HCT116 (cell line): ENCODE measurements around the gene TICAM2. TPM values are rescaled to one million over a fixed set of nuclear protein-coding genes. Genes with fewer than 3 reads are reported as not detected.

ENCODE experiments used
- ATAC-seq: fragments of 200-7000 bp; cut with Tn5 transposase; 2 replicates; pipeline ENCODE4 v1.9.1; 2020; ENCODE audit warnings: mild to moderate bottlenecking, moderate library complexity
- BruUV-seq: library from RNA; stranded (reverse); fragments of 400-500 nt; replicated peaks from 2 replicates; lab custom pipeline; 2021; lab: Mats Ljungman, UMichigan
- CTCF ChIA-PET: fragments of 300-600 bp; sonication (Branson Sonifier 250); formaldehyde crosslinking; loops from one replicate; lab custom pipeline; 2021; ENCODE audit warnings: antibody characterized with exemption; lab: Charles Lee
- POLR2A ChIA-PET: fragments of 300-600, 350-600 bp; sonication (Branson Sonifier 250); formaldehyde crosslinking; loops from one replicate; lab custom pipeline; 2021; ENCODE audit warnings: antibody characterized with exemption; lab: Charles Lee
- RAD21 ChIA-PET, 2 experiments: fragments of 300-600 bp; sonication (Branson Sonifier 250); formaldehyde crosslinking; loops; one replicate each; lab custom pipeline; 2023; ENCODE audit warnings: low total read pairs in 2 of 2; ENCODE audit not compliant: uncharacterized antibody in 2 of 2, unreplicated experiment in 2 of 2, low non-redundant PET in 1 of 2; lab: Charles Lee
- DNase-seq: peaks from one replicate; pipeline ENCODE4 v3.0.0-alpha.2; 2010; ENCODE audit warnings: low read depth, low spot score
- H2AFZ ChIP-seq: fragments of 200-600 bp; shearing (Covaris generic), sonication (generic); 2 replicates; pipeline ENCODE4 v1.6.1; 2017; ENCODE audit warnings: low read depth, mixed run types, mixed read lengths, antibody characterized with exemption, low read length; ENCODE audit not compliant: poor library complexity, severe bottlenecking
- H3K27ac ChIP-seq: 2 replicates; pipeline ENCODE4 v1.5.1; 2012; ENCODE audit warnings: low read depth, low read length
- H3K27me3 ChIP-seq: fragments of 200-600 bp; sonication (generic); 2 replicates; pipeline ENCODE4 v1.6.1; 2016; ENCODE audit warnings: mixed run types, low read length, mixed read lengths; ENCODE audit not compliant: insufficient read depth
- H3K36me3 ChIP-seq, 2 experiments: fragments of 200-500 bp in 1 of 2; fragments of 200-600 bp in 1 of 2; sonication (Bioruptor generic) in 1 of 2; sonication (generic) in 1 of 2; 2 replicates each; pipeline versions ENCODE4 v1.5.1 to v1.6.1; 2014 to 2016; ENCODE audit warnings: low read length in 2 of 2, inconsistent platforms in 1 of 2, mixed read lengths in 1 of 2, mixed run types in 1 of 2; ENCODE audit not compliant: insufficient read depth in 2 of 2, control insufficient read depth in 1 of 2
- H3K4me1 ChIP-seq, 2 experiments: fragments of 200-600 bp in 1 of 2; sonication (generic) in 1 of 2; 2 replicates each; pipeline versions ENCODE4 v1.5.1 to v1.6.1; 2012 to 2017; ENCODE audit warnings: low read length in 2 of 2, inconsistent platforms in 1 of 2, mild to moderate bottlenecking in 1 of 2, mixed read lengths in 1 of 2, mixed run types in 1 of 2, moderate library complexity in 1 of 2; ENCODE audit not compliant: insufficient read depth in 2 of 2, control insufficient read depth in 1 of 2
- H3K4me2 ChIP-seq: fragments of 200-600 bp; sonication (generic); 2 replicates; pipeline ENCODE4 v1.6.1; 2017; ENCODE audit warnings: mixed run types, low read length, mixed read lengths
- H3K4me3 ChIP-seq, 2 experiments: fragments of 200-600 bp in 1 of 2; sonication (generic) in 1 of 2; replicated peaks in 1 of 2; 2 replicates each; pipeline ENCODE4 v1.5.1; 2011 to 2016; ENCODE audit warnings: low read length in 2 of 2, control low read depth in 1 of 2, low read depth in 1 of 2, mild to moderate bottlenecking in 1 of 2, mixed read lengths in 1 of 2, mixed run types in 1 of 2
- H3K79me2 ChIP-seq: fragments of 200-600 bp; sonication (generic); 2 replicates; pipeline ENCODE4 v1.6.1; 2017; ENCODE audit warnings: mild to moderate bottlenecking, mixed run types, low read length, moderate library complexity, mixed read lengths; ENCODE audit not compliant: insufficient read depth
- H3K9ac ChIP-seq: fragments of 200-600 bp; sonication (generic); 2 replicates; pipeline ENCODE4 v1.6.1; 2016; ENCODE audit warnings: low read length, mixed read lengths
- H3K9me2 ChIP-seq: fragments of 200-600 bp; sonication (generic), shearing (Covaris generic); 2 replicates; pipeline ENCODE4 v1.6.1; 2017; ENCODE audit warnings: mixed run types, mild to moderate bottlenecking, moderate library complexity; ENCODE audit not compliant: insufficient read depth
- H3K9me3 ChIP-seq, 2 experiments: fragments of 200-500 bp in 1 of 2; fragments of 200-600 bp in 1 of 2; sonication (Bioruptor generic) in 1 of 2; sonication (generic) in 1 of 2; 2 replicates each; pipeline ENCODE4 v1.6.1; 2014 to 2017; ENCODE audit warnings: low read length in 2 of 2, mixed read lengths in 2 of 2, inconsistent platforms in 1 of 2, low read depth in 1 of 2, mild to moderate bottlenecking in 1 of 2, mixed run types in 1 of 2, moderate library complexity in 1 of 2; ENCODE audit not compliant: control insufficient read depth in 1 of 2, insufficient read depth in 1 of 2
- H4K20me1 ChIP-seq: fragments of 200-600 bp; sonication (generic), shearing (Covaris generic); 2 replicates; pipeline ENCODE4 v1.6.1; 2017; ENCODE audit warnings: mixed run types, mild to moderate bottlenecking, moderate library complexity; ENCODE audit not compliant: insufficient read depth
- CEBPB ChIP-seq: IDR thresholded peaks from 2 replicates; pipeline ENCODE4 v1.6.1; 2012; ENCODE audit warnings: low read depth
- EGR1 ChIP-seq: IDR thresholded peaks from 2 replicates; pipeline ENCODE4 v1.6.1; 2012; ENCODE audit warnings: low read depth
- EZH2 ChIP-seq: fragments of 200-600 bp; sonication (generic); IDR thresholded peaks from 2 replicates; pipeline ENCODE4 v1.6.1; 2017; ENCODE audit warnings: antibody characterized with exemption, mixed run types
- JUND ChIP-seq: IDR thresholded peaks from 2 replicates; pipeline ENCODE4 v1.6.1; 2012
- POLR2AphosphoS5 ChIP-seq: IDR thresholded peaks from 2 replicates; pipeline ENCODE4 v1.6.1; 2011; ENCODE audit warnings: mild to moderate bottlenecking, low read depth, low read length, moderate library complexity
- RAD21 ChIP-seq: IDR thresholded peaks from 2 replicates; pipeline ENCODE4 v1.6.1; 2012; ENCODE audit warnings: low read depth, mild to moderate bottlenecking
- SP1 ChIP-seq: IDR thresholded peaks from 2 replicates; pipeline ENCODE4 v1.6.1; 2012; ENCODE audit warnings: low read depth
- SRF ChIP-seq: IDR thresholded peaks from 2 replicates; pipeline ENCODE4 v1.6.1; 2012; ENCODE audit warnings: low read depth
- YY1 ChIP-seq: IDR thresholded peaks from 2 replicates; pipeline ENCODE4 v1.6.1; 2011; ENCODE audit warnings: low read length, low read depth, moderate library complexity, mild to moderate bottlenecking; ENCODE audit not compliant: insufficient replicate concordance; ENCODE audit errors: extremely low read depth
- intact Hi-C: fragments of 100-400 bp; cut with micrococcal nuclease; formaldehyde crosslinking; loops from 2 replicates; pipeline ENCODE4 v1.10.0; 2022
- total RNA-seq: library from RNA; stranded (reverse); gene quantifications from one replicate; pipeline ENCODE4 v1.2.1, GENCODE V29; 2021; ENCODE audit not compliant: unreplicated experiment
- TF ChIP-seq, protein P1 (sequence below), 3 experiments: fragments of 200-600 bp in 1 of 3; sonication (generic) in 1 of 3; IDR thresholded peaks in 2 of 3; conservative IDR thresholded peaks in 1 of 3; 2 replicates each; pipeline ENCODE4 v1.5.1; 2012 to 2017; ENCODE audit warnings: low read depth in 2 of 3, low read length in 2 of 3, antibody characterized with exemption in 1 of 3, borderline replicate concordance in 1 of 3, control low read depth in 1 of 3, mild to moderate bottlenecking in 1 of 3, mixed read lengths in 1 of 3, mixed run types in 1 of 3, moderate library complexity in 1 of 3; ENCODE audit not compliant: insufficient read depth in 1 of 3
- TF ChIP-seq, protein P2 (sequence below): IDR thresholded peaks from 2 replicates; pipeline ENCODE4 v1.6.1; 2011; ENCODE audit warnings: mild to moderate bottlenecking, low read length, moderate library complexity; ENCODE audit not compliant: insufficient replicate concordance; ENCODE audit errors: extremely low read depth

TICAM2 gene
- total RNA-seq, 1 experiment from 2014 or later, result 2.9 TPM

DNA sequence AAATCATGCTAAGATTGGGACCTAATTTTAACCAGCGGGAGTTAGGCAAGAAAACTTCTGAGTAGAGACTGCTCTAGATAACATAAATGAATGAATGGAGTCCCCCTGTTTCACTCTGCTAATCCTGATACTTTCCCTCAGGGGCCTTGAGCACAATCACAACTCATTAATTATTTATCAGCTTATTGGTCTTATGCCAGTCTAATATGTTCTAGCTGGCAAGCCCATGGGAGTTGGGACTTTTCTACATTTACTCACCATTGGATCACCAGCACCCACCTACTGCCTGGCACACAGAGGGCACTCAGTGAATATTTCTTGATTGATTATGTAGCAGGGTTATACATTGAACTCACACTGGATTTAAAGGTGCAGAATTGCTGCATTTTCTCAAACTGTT, 37.1 kb upstream of the TICAM2 start:
- H3K9me2 ChIP-seq, result no peaks in the 10 kb centered on the region
- H2AFZ ChIP-seq, result no peak overlapping the region
- intact Hi-C loops, result no loop called here
- H3K4me1 ChIP-seq, result peaks cover 1 to 19% of the 10 kb centered on the region in 2 experiments; a peak in 3 of 4 replicates
- DNase-seq, result no peak
- no peak overlapping the region for H3K27ac ChIP-seq
- ATAC-seq, result no peak
- no peak overlapping the region for H3K4me3 ChIP-seq
- no peaks in the 10 kb centered on the region for H3K36me3 ChIP-seq
- no peaks in the 10 kb centered on the region for H3K27me3 ChIP-seq
- no TSS peak for BruUV-seq
- no peak overlapping the region for H3K4me2 ChIP-seq
- no peaks in the 10 kb centered on the region for H3K9me3 ChIP-seq
- POLR2A ChIA-PET, result no interaction called here
- no peaks in the 10 kb centered on the region for H3K79me2 ChIP-seq
- no peaks in the 10 kb centered on the region for H4K20me1 ChIP-seq
- no peak overlapping the region for H3K9ac ChIP-seq
- CTCF ChIA-PET, result no interaction called here
- RAD21 ChIA-PET, result no interaction called here
- TF ChIP-seq JUND (no peak), SP1 (no peak), SRF (no peak), POLR2AphosphoS5 (no peak)
- TF ChIP-seq, protein P1, sequence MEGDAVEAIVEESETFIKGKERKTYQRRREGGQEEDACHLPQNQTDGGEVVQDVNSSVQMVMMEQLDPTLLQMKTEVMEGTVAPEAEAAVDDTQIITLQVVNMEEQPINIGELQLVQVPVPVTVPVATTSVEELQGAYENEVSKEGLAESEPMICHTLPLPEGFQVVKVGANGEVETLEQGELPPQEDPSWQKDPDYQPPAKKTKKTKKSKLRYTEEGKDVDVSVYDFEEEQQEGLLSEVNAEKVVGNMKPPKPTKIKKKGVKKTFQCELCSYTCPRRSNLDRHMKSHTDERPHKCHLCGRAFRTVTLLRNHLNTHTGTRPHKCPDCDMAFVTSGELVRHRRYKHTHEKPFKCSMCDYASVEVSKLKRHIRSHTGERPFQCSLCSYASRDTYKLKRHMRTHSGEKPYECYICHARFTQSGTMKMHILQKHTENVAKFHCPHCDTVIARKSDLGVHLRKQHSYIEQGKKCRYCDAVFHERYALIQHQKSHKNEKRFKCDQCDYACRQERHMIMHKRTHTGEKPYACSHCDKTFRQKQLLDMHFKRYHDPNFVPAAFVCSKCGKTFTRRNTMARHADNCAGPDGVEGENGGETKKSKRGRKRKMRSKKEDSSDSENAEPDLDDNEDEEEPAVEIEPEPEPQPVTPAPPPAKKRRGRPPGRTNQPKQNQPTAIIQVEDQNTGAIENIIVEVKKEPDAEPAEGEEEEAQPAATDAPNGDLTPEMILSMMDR (IDR thresholded peaks at IDR 0.05 in 2 of 3, conservative IDR thresholded peaks at IDR 0.05 in 1 of 3; ENCODE audit: borderline replicate concordance in 1 of 3, insufficient read depth in 1 of 3, low read depth in 2 of 3, low read length in 2 of 3), result no peak

DNA sequence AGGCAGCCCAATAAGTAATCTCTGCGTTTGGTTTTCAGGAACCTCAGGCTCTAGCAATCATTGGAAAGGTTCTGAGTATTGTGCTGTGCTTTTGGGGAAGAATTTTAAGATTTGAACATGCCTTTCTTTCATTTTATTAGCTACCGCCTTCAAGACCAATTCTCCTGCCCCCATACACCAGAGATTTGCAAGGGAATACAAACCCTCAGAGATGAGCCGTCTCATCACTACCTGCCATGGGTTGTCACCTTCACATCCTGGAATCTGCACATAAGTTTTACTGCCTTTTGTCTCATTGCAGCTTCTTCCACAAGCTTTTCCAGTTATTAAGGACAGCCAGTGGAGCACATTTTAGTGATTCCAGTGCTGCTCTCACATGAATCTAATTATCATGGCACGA, 35.2 kb upstream of the TICAM2 start:
- H4K20me1 ChIP-seq, result no peaks in the 10 kb centered on the region
- H3K4me1 ChIP-seq, result peaks cover 4 to 34% of the 10 kb centered on the region in 2 experiments; a peak in 3 of 4 replicates
- no peak overlapping the region for H3K9ac ChIP-seq
- BruUV-seq, result no TSS peak
- ChIA-PET POLR2A (no interaction called here), CTCF (no interaction called here), RAD21 (no interaction called here)
- no peaks in the 10 kb centered on the region for H3K36me3 ChIP-seq
- H3K27ac ChIP-seq, result no peak overlapping the region
- no peak overlapping the region for H2AFZ ChIP-seq
- no peak overlapping the region for H3K4me3 ChIP-seq
- no peak overlapping the region for H3K4me2 ChIP-seq
- ATAC-seq (no peak), DNase-seq (no peak)
- intact Hi-C loops, result no loop called here
- H3K27me3 ChIP-seq, result no peaks in the 10 kb centered on the region
- TF ChIP-seq EGR1 (no peak), CEBPB (no peak), SP1 (no peak), POLR2AphosphoS5 (no peak), SRF (no peak), YY1 (no peak), EZH2 (no peak), RAD21 (no peak)
- TF ChIP-seq, protein P2, sequence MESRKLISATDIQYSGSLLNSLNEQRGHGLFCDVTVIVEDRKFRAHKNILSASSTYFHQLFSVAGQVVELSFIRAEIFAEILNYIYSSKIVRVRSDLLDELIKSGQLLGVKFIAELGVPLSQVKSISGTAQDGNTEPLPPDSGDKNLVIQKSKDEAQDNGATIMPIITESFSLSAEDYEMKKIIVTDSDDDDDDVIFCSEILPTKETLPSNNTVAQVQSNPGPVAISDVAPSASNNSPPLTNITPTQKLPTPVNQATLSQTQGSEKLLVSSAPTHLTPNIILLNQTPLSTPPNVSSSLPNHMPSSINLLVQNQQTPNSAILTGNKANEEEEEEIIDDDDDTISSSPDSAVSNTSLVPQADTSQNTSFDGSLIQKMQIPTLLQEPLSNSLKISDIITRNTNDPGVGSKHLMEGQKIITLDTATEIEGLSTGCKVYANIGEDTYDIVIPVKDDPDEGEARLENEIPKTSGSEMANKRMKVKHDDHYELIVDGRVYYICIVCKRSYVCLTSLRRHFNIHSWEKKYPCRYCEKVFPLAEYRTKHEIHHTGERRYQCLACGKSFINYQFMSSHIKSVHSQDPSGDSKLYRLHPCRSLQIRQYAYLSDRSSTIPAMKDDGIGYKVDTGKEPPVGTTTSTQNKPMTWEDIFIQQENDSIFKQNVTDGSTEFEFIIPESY, result no peak
- TF ChIP-seq, protein P1 (IDR thresholded peaks at IDR 0.05 in 2 of 3, conservative IDR thresholded peaks at IDR 0.05 in 1 of 3; ENCODE audit: borderline replicate concordance in 1 of 3, insufficient read depth in 1 of 3, low read depth in 2 of 3, low read length in 2 of 3), result no peak
- H3K9me3 ChIP-seq, result no peaks in the 10 kb centered on the region
- H3K9me2 ChIP-seq, result no peaks in the 10 kb centered on the region
- no peaks in the 10 kb centered on the region for H3K79me2 ChIP-seq
